Kasumi-1 (cell line): Measurements from ENCODE around the gene PROZ.

ENCODE experiments used
- DNase-seq, 2 experiments: peaks; one replicate each; lab custom pipeline; 2025; lab: John Stamatoyannopoulos, UW

Gene PROZ

DNA sequence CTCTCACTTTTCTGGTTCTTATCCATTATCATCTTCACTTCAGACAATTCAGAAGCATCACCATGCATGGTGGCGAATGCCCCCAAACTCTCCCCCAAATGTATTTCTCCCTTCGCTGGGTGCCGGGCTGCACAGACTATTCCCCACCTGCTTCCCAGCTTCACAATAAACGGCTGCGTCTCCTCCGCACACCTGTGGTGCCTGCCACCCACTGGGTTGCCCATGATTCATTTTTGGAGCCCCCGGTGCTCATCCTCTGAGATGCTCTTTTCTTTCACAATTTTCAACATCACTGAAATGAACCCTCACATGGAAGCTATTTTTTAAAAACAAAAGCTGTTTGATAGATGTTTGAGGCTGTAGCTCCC, 38.6 kb upstream of the PROZ start:
- DNase-seq, result no peak

DNA sequence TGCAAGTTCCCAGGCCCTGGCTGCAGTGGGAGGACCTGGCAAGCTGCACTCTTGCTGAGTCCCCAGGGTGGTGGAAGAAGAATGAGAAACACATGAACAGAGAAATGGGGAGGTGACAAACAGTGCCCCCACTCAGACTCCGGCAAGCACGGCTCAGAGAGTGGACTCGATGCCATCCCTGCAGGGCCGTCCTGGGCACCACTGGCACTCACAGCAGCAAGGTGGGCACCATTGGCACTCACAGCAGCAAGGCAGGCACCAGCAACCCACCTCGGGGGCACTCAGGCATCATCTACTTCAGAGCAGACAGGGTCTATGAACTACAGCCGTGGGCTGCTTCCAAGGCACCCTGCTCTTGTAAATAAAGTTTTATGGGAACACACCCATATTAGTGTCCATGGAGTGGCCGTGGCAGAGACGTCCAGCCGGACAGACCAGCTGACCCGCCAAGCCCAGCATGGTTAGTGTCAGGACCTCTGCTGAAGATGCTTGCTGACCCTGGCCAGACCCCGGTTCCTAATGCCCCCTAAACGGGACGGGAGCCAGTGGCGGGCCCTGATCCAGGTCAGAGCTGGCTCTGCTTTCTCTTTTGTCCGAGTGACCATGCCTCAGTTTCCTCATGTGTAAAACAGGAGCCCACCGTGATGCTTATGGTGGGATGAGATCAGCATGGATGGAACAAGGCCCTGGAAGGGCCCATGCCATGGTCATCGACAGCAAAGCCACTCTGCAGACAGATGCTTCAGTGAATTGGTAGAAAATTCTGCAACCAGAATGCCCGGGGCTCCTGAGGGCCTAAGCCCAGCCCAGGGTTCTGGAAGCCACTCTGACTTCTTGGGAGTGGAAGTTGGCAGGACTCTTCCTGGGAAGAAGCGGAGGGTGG, 37.9 kb upstream of the PROZ start:
- no peak for DNase-seq

DNA sequence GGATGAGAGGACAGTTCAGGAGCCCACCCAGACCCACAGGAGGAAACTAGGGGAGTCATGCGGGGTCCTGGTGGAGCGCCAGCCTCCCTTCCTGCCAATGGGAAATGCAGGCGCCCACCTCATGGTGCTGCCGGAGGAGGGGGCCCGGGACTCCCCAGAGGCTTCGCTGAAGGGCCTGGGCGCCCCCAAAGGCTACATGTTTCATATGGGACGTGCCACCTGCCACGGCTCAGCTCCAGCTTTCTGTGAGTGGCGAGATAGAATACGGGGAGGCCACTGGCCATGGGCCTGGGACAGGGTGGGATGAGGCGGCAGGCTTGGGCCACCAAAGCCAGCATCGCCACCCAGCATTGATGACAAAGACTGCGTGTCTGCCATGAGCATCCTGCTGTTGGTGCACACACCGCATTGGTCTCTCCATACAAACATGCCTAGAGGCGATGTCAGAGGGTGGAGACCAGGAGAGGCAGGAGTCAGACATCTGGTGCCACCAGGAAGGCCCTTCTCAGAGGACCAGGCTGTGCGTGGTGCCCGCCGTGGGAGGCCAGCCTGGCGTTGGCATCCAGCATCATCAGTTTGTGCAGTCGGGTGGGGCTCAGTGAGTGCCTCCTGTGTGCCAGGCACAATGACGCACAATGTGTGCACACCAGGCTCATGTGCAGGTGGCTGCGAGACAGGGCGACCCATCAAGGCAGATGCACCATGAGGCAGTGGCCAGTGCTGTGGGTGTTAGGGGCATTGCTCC, 37.1 kb upstream of the PROZ start:
- no peak for DNase-seq

DNA sequence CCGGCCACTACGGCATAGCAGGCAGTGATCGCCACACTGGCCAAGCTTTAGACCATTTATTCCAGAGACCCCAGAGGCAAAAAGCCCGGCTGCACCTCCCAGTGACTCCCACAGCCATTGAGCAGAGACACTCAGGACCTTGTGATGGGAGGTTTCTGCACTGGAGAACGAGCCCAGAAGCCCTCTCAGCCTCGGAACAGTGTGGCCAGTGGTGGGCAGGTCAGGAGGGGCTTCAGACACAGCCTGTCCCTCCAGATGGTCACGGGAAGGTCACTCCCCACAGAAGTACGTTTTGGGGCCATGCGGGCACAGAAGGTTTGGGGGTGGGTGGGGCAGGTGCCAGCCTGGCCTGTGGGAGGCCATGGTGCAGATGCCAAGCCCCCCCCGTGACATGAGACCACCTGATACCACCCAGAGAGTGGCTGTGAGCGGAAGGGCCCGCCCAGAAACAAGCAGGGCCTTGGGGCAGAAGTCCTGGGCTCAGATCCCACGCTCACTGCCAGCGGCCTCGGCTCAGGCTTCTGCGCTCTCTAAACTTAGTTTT, 36.4 kb upstream of the PROZ start:
- DNase-seq, result no peak

DNA sequence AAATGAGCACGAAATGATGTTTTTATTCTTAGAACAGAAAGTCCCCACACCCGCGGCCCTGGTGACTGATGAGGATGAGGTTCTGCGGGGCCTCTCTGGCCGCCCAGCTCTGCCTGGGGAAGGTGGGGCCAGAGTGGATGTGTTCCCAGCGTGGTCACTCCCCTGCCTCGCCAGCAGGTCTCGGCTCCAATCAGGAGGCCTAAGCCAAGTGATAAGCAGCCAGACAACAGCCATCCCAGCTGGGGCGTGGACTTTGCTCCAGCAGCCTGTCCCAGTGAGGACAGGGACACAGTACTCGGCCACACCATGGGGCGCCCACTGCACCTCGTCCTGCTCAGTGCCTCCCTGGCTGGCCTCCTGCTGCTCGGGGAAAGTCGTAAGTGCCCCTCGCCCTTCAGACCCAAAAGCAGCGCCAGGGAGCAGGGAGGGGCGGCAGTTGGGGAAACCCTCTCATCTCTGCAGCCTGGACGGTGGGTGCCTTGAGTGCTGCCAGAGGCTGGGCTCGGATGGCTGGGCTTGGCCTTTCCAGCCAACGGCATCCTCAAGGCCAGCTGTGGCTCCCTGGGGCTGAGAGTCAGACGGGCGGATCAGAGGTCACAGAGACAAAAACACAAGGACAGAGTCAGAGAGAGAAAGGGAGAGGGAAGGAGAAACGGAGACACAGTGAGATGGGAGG, 35.8 kb upstream of the PROZ start, which contains the start of gene F10:
F10 (plus strand) TSS at position 250 of the 676 bp plus-strand sequence; CDS start at position 307, 57 bp downstream.
- no peak for DNase-seq

DNA sequence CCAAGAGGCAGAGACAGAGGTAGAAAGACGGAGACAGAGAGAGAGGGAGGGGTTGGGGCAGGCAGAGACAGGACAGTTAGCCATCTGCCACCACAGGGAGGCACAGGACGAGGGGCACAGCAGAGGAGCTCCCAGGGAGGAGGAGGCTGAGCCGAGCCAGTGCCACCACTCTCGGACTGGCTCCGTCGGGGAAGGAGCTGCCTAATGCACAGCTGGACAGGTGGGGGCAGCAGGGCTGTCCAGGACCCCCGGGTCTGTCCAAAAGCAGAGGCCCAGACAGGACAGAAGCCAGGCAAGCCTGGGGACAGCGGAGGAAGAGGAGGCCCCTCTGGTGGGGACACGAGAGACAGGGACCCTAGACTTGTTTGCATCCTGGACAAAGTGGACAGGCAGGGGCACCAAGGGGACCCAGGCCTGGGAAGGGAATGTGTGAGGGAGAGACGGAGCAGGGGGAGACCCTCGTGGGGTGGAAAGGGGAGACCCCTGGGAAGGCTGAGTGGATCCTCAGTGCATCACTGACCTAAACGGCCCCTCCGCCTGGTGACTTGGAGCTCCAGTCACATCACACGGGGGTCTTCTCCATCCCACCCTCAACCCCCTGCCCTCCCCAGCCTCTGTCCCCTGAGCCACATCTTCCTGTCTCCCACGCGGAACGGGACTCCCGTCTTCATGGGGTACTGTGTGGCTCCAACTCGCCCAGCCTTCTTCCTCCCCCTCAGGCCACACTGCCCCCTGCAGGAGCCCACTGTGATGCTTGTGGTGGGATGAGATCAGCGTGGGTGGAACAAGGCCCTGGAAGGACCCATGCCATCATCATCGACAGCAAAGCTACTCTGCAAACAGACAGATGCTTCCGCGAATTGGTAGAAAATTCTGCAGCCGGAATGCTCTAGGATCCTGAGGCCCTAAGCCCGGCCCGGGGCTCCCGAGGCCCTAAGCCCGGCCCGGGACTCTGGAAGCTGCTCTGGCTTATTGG, 34.9 kb upstream of the PROZ start:
- DNase-seq, result no peak

DNA sequence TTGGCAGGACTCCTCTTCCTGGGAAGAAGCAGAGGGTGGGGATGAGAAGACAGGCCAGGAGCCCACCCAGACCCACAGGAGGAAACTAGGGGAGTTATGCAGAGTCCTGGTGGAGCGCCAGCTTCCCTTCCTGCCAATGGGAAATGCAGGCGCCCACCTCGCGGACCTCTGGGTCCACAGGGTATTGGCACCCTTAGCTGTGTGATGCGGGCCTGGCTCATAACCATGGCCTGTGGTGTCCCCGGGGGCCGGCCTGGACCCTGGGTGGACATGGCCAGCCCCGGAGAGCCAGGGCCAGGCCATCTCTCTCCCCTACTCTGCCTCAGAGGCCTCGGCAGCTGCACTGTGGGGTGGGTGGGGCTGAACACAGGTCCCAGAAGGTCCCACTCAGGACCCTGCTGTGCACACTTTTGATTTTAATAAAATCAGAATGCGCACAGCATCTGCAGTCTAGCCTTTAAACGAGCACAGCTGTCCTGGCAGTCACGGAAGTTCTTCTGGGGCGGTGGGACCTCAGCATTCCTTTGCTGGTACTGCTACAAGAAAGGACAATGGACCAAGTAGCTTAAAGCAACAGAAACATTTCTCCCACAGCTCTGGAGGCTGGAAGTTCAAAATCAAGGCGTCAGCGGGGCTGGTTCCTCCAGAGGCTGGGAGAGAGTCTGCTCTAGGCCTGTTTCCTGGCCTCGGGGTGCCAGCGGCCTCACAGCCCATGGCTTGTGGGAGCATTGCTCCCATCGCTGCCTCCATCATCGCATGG, 34.1 kb upstream of the PROZ start:
- no peak for DNase-seq

DNA sequence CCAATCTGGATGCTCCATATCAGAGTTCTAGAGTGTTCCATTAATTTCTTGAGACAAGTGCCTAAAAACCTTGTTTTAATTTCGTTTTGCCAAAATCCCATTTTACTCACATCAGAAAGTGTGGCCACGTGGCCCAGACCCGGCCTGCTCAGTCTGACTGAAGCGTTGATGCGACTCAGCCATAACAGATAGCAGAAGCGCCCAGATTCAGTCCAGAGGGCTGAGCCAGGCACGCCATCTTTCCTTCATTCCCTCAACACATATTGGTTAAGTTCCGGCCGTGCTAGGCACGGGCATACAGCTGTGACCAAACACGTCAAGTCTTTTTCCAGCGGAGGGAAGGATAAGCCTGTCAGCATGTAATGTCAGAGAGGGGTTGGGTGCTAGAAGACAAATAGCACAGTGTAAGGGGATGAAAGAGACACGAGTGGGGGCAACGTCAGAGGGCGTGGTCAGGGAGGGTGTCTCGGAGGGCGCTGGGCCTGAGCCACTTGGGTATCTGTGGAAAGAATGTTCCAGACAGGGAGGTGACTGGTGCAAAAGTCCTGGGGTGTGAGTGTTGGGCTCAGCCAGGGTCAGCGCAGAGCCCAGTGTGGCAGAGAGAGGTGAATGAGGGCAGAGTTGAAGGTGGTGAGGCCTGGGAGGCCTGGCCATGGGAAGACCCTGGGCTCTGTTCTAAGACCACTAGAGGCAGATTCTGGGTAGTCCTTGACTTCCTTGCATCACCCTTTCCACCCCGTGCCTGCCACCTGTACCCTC, 32.8 kb upstream of the PROZ start:
- no peak for DNase-seq

DNA sequence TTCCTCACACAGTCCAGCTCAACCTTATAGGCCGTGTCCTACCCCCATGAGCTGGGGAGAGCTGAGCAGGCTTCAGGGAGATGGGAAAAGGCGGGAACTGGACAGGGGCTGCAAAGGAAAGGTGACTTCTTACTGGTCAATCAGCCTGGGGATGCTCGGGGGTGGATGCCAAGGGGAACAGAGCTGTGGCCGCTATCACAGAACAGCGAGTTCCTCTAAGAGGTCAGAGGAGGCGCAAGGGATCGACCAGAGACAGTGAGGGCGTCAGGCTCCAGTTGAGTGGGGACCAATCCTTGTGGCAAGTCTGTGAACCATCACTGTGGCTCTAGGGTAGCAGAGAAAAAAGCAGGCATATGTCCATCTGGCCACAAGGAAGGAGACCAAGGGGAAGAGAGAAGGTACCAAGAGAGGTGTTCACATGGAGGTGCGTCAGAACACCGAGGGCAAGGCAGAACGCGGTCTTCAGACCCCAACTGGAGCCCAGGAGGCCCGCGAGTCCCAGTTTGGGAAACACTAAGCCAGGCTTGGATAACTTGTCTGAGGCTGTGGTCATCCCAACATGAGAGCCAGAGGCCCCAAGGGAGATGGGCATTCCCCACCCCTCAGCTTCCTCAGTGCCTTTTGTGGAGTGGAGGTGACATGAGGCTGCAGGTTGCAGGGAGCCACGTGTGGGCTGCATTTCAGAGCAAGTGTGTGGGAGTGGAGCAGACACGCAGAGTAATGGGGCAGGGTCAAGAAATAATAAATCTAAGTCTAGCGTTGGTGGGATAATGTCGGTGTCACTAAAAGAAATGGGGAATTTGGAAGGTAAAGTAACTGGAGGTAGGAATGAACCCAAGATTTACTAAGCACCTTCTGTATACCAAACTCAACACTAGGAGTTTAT, 31.9 kb upstream of the PROZ start:
- DNase-seq, result no peak

DNA sequence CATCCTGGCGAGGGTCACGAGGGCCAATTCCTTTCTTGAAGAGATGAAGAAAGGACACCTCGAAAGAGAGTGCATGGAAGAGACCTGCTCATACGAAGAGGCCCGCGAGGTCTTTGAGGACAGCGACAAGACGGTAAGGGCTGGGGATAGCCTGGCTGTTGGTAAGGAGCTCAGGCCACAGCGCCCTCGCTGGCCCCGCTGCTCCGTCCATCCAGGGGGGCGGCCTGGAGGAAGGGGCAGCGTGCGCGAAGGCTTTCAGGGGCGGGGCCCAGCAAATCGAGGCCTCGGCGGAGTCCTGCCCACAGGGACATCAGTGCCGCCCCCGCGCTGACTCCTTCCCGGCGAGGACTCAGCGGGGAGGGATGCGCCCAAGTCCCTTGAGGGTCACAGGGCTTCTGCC, 29.0 kb upstream of the PROZ start:
- DNase-seq, result no peak

DNA sequence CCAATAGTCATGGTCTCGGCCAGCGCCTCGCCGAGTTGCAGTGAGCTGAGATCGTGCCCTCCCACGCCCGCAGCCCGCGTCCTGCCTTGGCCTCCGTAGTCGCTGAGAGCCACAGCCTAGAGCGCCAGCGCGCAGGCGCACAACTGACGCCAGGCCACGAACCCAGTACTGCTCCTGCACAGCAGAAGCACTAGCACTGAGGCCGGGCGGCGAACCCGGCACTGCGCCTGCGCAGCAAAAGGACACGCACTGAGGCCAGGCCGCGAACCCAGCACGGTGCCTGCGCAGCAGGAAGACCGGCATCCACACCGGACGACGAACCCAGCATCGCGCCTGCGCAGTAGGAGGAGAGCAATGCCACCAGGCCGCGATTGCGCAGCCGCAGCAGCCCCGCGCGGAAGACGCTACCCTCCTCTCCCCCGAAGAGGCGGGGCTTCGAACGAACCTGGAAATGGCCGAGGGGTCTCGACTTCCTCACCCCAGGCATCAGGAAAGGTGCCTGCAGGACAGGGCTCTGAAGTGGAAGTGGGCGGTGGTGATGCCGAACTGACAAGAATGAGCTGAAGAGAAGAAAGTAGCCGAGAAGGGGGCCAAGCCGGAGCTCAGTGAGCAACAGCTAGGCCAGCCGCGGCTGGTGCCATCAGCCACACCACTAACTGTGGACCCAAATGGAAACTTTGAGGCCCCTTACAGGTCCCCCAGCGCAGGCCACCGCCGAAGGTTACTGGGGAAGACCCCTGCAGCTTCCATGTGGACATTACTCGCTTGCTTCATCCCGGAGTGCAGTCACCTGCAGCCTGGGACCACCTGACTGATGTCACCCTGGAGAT, 28.3 kb upstream of the PROZ start:
- no peak for DNase-seq

DNA sequence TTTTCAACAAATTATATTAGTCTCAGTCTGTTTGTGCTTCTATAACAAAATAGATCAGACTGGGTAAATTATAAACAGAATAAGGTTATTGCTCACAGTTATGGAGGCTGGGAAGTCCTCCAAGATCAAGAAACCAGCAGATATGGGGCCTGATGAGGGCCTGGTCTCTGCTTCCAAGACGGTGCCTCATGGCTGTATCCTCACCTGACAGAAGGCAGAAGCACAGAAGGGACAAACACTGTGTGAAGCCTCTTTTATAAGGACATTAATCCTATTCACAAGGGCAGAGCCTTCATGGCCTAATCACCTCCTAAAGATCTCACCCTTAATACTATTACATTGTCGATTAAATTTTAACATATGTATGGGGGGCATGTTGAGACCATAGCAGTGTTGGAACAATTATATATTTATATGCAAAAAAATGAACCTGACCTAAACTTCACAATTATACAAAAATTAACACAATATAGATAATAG, 23.1 kb upstream of the PROZ start:
- DNase-seq, result no peak

DNA sequence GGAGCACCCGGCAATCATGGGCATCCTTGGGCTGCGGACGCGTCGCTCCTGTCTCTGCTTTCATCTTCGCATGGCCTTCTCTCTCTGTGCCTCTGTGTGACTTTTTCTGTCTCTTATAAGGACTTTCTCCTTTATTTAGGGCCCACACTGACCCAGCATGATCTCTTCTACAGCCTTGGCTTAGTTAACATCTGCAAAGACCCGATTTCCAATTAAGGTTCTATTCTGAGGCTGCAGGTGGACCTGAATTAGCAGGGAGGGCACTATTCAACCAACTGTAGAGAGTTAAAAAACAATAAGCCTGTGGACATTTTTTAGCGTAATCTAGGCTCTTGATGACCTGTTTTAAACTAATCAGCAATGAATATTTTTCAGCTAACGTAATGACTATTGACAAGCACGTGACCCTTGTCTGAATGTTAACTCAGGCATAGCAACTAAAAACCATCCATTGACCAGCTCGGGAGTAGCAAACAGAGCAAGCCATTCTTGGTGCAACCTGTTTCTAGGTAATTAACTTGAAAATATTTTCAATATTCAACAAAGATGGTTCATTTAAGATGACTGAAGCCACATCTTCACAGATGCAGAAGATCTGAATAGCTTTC, 20.7 kb upstream of the PROZ start:
- no peak for DNase-seq

DNA sequence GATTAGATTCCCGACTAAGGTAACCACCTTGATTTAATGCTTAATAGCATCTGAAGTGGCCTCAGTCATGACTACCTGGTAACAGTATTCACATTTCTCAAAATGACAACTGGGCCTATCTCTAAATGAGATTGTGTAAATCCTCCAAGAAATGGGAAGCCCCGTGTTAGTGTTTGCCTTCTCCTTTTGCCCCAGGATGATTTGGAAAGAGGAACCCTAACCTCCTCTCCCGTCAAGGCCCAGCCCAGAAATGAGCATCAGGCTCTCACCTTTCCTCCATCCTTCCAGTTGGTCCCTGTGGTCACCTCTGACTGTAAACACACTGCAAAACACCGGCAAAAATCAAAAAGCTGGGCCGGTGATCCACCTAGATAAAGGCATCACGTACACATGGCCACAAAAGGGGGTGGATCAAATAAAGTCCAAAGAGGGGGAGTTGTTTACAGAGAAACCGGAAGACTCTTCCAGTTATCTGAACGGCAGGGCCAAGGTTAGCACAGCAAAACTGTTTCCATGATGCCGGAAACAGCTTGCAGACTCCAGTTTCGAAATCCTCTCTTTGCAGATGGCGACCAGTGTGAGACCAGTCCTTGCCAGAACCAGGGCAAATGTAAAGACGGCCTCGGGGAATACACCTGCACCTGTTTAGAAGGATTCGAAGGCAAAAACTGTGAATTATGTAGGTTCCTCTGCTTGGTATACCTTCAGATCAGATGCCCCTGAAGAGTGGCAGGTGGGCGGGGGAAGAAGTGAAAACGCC, 19.5 kb upstream of the PROZ start:
- no peak for DNase-seq

DNA sequence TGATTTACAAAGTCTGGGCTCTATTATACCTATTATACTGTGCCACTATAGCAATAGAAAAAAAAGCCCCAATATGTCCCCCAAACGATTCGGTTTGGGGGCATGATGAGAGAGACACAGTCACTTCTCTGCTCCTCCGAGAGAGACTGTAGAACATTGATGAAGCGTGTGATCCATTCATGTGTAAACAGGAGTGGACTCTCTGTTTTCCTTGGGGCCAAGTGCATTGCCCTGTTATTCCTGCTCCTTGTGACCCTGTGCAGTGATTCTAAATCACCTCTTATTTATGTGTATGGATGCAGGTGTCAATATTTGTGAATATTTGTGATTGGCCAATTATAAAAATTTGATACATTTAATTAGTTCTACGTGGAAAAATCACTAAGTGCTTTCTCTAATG, 18.9 kb upstream of the PROZ start:
- DNase-seq, result no peak
